GM19452 (cell line): ENCODE measurements around the gene SENP3.

Experiments used
- ATAC-seq: cut with Tn5 transposase; IDR thresholded peaks from one replicate; pipeline ENCODE4 v1.9.1; 2021; ENCODE audit not compliant: unreplicated experiment

The SENP3 gene

DNA sequence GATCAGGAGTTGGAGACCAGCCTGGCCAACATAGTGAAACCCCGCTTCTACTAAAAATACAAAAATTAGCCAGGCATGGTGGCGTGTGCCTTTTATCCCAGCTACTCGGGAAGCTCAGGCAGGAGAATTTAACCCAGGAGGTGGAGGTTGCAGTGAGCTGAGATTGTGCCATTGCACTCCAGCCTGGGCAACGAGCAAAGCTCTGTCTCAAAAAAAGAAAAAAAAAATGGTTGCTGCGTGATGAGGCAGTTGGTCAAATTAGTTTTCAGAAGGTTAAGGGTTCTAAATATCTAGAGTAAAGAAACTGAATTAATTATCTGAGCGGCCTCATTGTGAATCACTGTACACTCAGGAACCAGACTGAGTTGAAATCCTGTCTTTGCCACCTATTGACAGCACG is 14.2 kb downstream of the SENP3 start:
- no peak for ATAC-seq

DNA sequence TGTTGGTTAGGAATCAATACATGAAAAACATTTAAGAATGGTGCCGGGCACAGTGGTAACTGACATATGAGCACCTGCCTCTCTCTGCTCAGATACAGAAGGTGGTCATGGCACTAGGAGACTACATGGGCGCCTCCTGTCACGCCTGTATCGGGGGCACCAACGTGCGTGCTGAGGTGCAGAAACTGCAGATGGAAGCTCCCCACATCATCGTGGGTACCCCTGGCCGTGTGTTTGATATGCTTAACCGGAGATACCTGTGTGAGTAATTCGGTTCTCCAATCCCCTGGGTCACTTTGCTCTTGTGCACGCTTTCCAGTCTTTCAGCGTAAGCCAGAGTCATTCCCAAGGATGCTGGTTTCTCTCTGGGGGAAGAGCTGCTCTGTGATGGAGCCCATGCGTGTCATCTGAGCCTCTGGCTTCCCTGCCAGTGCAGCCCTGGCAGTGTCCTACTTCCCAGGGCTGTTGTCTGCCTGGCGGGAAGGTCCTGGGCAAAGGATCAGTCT is 14.8 kb downstream of the SENP3 start:
- ATAC-seq, result no peak

- no peak for ATAC-seq
Measured at GRCh38 chr17:7577327-7578199, 15.8 kb downstream of the SENP3 start.

- peak; percentile 44 for ATAC-seq
Measured at GRCh38 chr17:7579001-7579833, 17.5 kb downstream of the SENP3 start, which contains the start of gene CD68. CD68 (plus strand) TSS chr17:7579638; CDS start chr17:7579678, 40 bp downstream.

DNA sequence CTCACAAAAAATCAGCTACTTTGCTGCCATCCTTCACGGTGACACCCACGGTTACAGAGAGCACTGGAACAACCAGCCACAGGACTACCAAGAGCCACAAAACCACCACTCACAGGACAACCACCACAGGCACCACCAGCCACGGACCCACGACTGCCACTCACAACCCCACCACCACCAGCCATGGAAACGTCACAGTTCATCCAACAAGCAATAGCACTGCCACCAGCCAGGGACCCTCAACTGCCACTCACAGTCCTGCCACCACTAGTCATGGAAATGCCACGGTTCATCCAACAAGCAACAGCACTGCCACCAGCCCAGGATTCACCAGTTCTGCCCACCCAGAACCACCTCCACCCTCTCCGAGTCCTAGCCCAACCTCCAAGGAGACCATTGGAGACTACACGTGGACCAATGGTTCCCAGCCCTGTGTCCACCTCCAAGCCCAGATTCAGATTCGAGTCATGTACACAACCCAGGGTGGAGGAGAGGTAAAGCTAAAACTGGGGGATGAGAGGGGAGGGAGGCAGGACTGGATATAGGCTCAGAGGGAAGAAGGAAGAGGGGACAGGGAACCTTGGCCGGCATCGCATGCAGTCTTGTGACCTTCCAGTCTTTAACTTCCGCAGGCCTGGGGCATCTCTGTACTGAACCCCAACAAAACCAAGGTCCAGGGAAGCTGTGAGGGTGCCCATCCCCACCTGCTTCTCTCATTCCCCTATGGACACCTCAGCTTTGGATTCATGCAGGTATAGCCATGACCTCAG is 18.3 kb downstream of the SENP3 start:
- ATAC-seq, result no peak

DNA sequence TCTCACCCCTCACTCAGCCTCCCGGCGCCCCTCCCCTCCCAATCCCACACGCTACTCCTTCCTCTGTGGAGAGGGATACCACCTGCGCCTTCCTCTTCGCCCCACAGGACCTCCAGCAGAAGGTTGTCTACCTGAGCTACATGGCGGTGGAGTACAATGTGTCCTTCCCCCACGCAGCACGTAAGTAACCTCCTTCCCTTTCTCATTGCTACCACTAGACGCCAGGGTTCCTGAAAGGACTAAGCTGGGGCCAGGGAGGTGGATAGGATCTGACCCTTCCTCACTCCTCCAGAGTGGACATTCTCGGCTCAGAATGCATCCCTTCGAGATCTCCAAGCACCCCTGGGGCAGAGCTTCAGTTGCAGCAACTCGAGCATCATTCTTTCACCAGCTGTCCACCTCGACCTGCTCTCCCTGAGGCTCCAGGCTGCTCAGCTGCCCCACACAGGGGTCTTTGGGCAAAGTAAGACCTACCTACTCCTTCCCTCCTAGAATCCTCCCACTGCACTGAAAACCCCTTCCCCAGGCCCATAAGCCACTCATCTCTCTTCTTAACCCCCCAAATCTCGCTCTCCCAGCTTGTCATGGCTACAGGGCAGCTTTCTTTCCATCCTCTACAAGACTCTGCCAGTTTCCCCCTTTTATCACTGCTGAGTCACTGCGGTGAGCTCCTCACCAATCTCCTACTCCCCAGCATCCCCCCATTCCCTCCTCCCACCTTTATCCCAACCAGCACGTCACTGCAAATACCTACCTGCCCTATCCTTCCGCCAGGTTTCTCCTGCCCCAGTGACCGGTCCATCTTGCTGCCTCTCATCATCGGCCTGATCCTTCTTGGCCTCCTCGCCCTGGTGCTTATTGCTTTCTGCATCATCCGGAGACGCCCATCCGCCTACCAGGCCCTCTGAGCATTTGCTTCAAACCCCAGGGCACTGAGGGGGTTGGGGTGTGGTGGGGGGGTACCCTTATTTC is 19.2 kb downstream of the SENP3 start:
- ATAC-seq, result no peak

- ATAC-seq, result no peak
Measured at GRCh38 chr17:7582396-7583252, 20.9 kb downstream of the SENP3 start.

GRCh38 chr17:7583253-7584109 is 21.8 kb downstream of the SENP3 start, which contains the start of gene MPDU1:
MPDU1 (plus strand) TSS chr17:7583852; CDS start chr17:7583863, 11 bp downstream.
- ATAC-seq, result peak; percentile 71

GRCh38 chr17:7586673-7587419 is 25.1 kb downstream of the SENP3 start:
- ATAC-seq, result no peak

- ATAC-seq, result no peak
Measured at GRCh38 chr17:7587420-7588151, 25.9 kb downstream of the SENP3 start.

DNA sequence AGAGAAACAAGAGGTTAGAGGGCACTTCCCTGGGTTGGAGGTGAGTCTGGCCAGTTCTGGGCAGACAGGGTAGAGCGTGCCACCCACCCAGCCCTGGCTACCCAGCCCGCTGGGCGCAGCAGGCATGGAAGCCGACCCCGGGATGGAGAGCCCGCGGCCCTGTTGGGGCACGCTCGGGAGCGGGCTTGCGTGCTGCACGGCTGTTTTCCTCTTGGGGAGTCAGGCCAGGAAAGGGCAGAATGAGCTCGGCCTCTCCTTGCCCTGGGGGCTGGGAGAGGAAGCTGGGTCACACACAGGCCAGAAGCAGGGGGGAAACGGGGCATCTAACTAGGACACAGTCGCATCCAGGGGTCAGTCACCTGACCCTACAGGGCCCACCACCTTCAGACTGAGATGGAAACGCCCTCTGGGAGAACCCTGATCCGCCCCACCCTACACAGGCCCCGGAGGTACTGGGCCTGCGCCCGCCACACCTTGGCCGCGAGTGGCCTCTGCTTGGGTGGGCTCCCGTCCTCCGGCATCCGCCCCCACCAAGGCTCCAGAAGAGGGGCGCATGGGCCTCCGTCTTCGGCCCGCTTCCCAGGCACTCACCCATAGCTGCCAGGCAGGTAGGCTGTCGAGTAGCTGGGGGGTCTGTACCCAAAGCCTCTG is 27.0 kb downstream of the SENP3 start:
- no peak for ATAC-seq

DNA sequence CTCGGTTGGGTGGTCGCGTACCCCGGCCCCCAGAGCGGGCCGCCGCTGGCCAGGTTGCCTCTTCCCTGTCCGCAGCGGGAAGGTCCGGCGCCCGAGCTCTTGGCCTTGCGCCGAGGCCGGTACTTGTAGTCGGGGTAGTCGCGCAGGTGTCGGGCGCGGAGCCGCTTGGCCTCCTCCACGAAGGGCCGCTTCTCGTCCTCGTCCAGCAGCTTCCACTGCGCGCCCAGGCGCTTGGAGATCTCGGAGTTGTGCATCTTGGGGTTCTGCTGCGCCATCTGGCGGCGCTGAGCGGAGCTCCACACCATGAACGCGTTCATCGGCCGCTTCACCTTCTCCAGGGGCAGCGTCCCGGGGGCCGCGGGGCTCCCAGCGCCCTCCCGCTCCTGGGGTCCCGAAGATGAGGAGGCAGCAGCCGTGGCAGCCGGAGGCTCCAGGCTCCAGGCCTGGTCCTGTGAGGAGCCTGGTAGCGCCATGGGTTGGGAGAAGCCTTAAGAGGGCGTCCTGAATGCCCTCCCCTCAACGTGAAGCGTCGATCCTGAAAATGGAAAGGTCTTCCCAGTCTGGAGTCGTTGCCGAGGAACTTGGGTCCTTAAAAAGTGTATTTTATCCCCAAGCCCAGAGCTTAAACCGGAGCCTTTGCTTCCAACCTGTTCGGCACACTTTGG is 27.6 kb downstream of the SENP3 start:
- no peak for ATAC-seq

- no peak for ATAC-seq
Measured at GRCh38 chr17:7589891-7590691, 28.4 kb downstream of the SENP3 start, which contains the start of gene SOX15. SOX15 (minus strand) TSS chr17:7590094; CDS start chr17:7589676, 418 bp downstream.

- ATAC-seq, result no peak
Measured at GRCh38 chr17:7590743-7591142, 29.0 kb downstream of the SENP3 start.
